Measurements from ENCODE around the gene TMEM181.
"Not testable (repeated sequence)": the region's sequence is repeated elsewhere in the genome, so short reads cannot be mapped to it uniquely, and the experiment has no call there.

Gene TMEM181

GRCh38 chr6:158624684-158625682 is 65.1 kb downstream of the TMEM181 start:
- no peak for DNase-seq

DNA sequence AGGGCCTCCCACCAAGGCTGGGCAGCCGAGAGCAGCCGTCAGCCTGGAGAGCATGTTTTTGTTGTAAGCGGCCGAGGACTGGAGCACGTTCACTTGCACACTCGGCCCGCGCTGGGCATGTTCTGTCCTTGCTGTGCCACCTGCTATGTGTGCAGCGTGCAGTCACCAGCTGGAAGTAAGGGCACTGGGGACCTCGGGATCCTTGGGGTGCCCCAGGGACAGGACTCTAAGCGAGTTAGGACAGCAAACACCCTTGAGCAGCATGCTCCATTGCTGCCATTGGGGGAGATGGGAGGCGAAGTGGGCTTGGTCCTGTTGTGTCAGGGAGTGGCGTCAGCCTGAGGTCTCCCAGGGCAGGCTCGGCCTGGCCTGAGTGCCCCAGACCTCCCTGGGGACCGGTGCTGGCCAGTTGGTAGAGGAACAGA is 66.0 kb downstream of the TMEM181 start:
- no peak for DNase-seq

GRCh38 chr6:158626360-158627167 is 66.7 kb downstream of the TMEM181 start:
- DNase-seq: no peak

GRCh38 chr6:158627168-158627939 is 67.5 kb downstream of the TMEM181 start:
- DNase-seq: peak; percentile 36

GRCh38 chr6:158627940-158628211 is 68.0 kb downstream of the TMEM181 start:
- DNase-seq: peak; percentile 40

DNA sequence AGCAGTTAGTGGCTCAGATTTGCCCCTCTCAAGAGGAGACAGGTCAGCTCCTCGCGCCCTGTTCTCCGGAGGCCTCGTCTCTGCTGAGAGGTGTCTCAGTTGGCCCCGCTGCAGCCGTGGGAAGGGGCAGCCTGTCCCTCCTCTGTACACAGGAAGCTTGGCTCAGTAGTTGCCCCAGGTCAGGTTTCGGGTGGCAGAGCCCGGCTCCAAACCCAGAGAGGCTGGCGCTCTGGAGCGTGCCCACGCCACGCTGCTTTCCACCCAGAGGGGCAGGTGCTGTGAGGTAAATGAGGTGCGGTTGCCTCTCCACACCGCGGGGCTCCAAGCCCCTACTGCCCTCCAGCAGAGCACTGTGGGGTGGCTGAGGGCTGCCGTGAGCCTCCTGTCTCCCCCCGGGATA is 68.7 kb downstream of the TMEM181 start:
- DNase-seq: peak; percentile 25

DNA sequence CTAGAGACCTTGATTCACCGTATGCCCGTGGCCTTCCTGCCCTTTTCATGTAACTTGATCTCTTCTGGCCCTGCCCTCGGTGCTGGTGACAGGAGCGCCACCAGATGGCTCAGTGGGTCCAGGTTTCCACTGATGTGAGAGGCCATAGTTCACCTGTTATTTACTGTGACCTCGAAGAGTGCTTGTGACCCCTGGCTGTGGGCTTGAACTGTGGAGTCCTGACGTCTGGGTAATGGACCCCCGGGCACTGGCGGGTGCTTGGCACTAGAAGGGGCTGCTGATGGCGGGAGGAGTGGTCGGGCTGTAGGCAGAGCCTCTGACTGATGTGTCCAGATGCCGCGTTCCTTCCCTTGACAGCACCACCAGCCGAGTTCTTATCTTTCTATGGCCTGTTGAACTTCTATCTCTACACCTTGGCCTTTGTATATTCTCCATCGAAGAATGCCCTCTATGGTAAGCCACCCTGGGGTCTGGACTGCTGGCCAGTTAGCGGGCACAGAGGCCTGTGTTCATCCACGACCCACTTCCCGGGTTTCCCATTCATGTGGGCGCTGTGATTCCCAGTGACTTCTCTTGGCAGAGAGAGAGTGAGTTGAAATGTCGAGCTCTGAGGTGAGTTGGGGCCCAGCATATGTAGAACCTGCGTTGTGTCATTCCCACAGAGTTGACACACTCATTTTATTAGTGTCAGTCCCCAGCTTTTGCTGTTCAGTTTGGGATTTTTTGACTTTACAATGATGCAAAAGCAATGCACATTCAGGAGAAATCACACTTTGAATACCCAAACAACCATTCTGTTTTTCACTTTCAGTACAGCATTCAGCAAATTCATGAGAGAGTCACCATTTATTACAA is 69.7 kb downstream of the TMEM181 start:
- DNase-seq: no peak

- peak; percentile 72 for DNase-seq
Measured at GRCh38 chr6:158630938-158631616, 71.2 kb downstream of the TMEM181 start.

DNA sequence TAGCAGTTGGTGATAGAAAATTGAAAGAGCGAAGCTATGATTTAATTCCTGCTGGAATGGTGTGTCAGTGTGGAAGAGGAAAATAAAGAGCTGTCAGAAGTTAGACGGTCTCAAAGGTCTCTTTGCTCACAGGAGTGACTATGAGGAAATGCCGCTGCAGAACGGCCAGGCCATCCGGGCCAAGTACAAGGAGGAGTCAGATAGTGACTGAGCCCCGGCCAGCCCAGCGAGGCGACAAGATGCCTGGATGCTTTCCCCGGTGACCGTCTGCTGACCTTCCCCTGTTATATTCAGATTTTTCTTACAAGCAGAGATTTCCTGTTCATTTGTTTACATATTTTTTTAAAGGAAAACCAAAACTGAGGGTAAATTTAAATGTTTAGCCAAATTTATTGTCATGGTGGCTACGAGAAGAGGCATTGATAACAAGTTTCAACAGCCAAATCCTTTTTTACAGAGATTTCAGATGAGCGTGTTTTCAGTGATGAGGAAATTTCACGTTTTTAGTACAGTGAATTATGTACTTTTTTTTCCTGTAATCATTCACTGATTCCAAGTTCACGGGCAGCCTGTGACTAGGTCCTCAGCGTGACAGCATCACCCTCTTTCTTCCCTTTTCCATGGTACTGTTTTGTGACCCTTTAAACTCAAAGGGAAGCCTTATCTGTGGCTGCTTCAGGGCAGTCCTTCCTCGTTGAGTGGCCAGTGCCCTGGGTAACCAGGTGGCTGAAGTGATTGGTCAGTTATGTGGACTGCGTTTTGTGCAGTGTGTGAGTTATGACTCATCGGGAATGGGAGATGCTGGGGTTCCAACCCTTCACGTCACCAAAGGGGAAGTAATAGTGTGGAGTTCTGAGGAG is 72.0 kb downstream of the TMEM181 start:
- peak; percentile 26 for DNase-seq

- not testable (repeated sequence) for DNase-seq
Measured at GRCh38 chr6:158632538-158633119, 72.7 kb downstream of the TMEM181 start.

DNA sequence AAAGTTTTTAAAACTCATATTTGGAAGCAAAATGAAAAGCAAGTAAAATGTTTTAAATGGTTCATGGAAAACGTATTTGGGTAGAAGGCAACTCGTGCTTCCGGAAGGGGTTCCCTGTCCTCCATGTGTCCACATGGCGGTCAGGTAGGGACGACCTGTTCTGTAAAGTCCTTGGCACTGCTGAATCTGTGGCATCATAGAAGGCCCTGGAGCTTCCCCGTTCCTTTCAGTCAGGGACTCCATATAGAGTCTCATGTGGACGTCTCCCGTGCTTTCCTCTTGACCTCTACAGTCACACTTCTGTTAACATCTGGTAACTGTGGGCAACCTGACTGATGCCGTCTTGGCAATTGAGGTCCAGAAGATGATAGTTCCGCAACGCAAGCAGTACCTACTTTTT is 73.2 kb downstream of the TMEM181 start:
- no peak for DNase-seq

GRCh38 chr6:158634695-158635426 is 75.0 kb downstream of the TMEM181 start:
- no peak for DNase-seq

DNA sequence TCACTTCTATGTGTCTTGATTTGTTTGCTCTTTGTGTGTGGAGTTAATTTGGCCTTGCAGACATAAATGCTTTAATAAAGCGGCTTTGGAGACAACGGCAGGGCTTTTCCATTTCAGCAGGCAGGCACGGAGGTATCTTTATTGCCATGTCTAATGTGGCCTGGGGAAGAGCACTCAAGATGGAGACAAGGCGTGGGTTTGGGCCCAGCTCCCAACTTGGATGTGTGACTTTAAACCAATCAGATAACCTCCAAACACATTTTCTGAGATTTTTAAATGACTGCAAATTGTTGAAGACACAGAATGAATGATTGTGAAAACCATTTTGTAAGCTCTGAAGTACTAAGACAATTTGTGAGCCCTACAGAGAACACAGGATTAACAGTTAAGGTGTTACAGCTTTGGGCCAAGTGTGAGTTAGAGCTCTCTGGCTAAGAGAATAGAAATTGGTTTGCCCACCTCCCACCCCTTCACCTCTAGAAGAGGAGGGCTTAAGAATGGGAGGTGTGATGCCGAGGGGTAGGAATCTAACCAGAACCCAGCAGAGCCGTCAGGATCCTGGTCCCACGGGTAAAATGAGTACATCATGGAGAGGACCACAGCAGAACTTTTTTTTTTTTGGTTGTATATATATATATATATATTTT is 75.7 kb downstream of the TMEM181 start:
- DNase-seq: no peak

DNA sequence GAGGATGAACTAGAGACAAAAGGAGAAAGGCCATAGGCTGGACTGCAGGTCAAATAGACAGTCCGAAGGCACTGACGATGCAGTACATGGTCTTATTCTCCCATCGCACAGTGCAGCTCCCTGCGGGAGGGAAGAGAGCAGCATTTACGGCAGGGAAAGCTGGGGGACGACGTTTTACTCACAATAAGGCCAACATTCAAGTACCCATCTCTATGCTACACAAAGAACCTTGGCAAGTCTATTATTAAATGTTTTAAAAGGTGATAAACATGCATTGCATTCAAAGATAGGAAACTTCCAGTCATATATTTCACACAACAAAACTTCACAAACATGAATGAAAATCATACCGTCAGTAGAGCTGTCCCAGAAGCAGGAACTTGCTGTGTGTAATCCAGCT is 76.9 kb downstream of the TMEM181 start:
- DNase-seq: no peak

GRCh38 chr6:158638324-158638854 is 78.5 kb downstream of the TMEM181 start:
- no peak for DNase-seq

DNA sequence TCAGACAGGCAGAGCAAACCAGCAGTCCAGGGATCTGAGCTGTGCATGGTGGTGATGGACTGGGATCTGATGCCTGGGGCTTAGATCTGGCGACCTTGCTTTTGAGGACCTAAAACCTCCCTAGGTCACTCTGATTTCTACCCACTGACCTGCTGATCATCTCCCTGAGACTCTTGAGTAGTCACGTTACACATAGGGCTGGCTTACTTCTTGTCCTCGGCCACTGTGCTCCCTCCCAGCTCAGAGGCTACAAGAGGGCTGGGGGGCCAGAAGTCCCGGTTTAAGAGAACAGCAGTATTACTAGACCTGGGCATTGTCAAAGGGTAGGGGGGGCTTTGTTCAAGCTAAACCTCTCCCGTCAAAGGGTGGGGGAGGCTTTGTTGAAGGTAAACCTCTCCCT is 79.2 kb downstream of the TMEM181 start:
- no peak for DNase-seq

DNA sequence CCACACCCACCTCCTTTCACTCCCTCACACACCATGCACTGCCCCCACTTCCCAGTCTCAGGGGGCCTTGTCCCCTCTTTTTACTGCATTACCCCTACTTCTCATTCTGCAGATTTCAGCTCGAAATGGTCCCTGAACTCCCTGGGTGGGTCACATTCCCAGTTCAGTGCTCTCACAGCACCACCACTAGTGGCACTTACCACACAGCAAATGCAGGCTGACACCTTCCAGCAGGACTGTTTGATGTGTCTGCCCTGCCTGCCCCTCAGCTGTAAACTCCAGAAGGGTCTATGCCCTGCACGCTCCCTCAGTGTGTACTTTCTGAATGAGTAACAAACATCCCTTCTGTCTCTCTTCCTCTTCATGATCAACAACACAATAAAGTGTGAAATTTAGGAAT is 80.6 kb downstream of the TMEM181 start:
- DNase-seq: no peak

- no peak for DNase-seq
Measured at GRCh38 chr6:158642097-158642601, 82.3 kb downstream of the TMEM181 start.

All from retina (tissue), 1 donor.